GM12878 (cell line): Measurements from ENCODE around the gene DNAJC5G. TPM values are rescaled to one million over a fixed set of nuclear protein-coding genes. Genes with fewer than 3 reads are reported as not detected.
A peak's percentile ranks its signal among the peaks of the same experiment; 100 is the strongest.

Source experiments
- ATAC-seq: fragments of 200-7000 bp; cut with Tn5 transposase; 3 replicates; pipeline ENCODE4 v1.9.1; 2020; ENCODE audit warnings: mild to moderate bottlenecking, moderate library complexity
- BruUV-seq: library from RNA; stranded (reverse); fragments of 400-500 nt; replicated peaks from 2 replicates; lab custom pipeline; 2021; lab: Mats Ljungman, UMichigan
- CTCF ChIA-PET: fragments of 300-600 bp; sonication (Branson Sonifier 250); formaldehyde crosslinking; extraction: SDS; loops from one replicate; lab custom pipeline; 2021; ENCODE audit warnings: inconsistent platforms; lab: Yijun Ruan, JAX
- POLR2A ChIA-PET: fragments of 350-600 bp; formaldehyde crosslinking; extraction: SDS; loops from one replicate; lab custom pipeline; 2021; ENCODE audit warnings: inconsistent platforms; lab: Charles Lee
- RAD21 ChIA-PET: fragments of 300-600 bp; sonication (Branson Sonifier 250); formaldehyde crosslinking; loops from one replicate; lab custom pipeline; 2023; ENCODE audit warnings: antibody characterized with exemption; ENCODE audit not compliant: unreplicated experiment; lab: Charles Lee
- SMC1A ChIA-PET: fragments of 300-600 bp; sonication (Branson Sonifier 250); formaldehyde crosslinking; loops from one replicate; lab custom pipeline; 2023; ENCODE audit not compliant: unreplicated experiment, uncharacterized antibody; lab: Charles Lee
- DNase-seq: peaks from one replicate; pipeline ENCODE4 v3.0.0-alpha.2; 2011; ENCODE audit warnings: low read depth, low spot score
- FAIRE-seq: peaks from 3 replicates; lab custom pipeline; 2011; peaks lifted over from hg19 to GRCh38; lab: Jason Lieb, UNC
- H2AFZ ChIP-seq: 2 replicates; pipeline ENCODE4 v1.6.0; 2011; ENCODE audit warnings: low read depth, low read length, control low read depth; ENCODE audit not compliant: control insufficient read depth
- H3K27ac ChIP-seq: 2 replicates; pipeline ENCODE4 v1.5.1; 2011; ENCODE audit warnings: control low read depth; ENCODE audit not compliant: control insufficient read depth, insufficient read depth
- H3K27me3 ChIP-seq, 2 experiments: replicated peaks in 1 of 2; 2 replicates each; pipeline versions ENCODE4 v1.6.0 to v1.6.1; 2011; ENCODE audit warnings: low read length in 1 of 2; ENCODE audit not compliant: control insufficient read depth in 2 of 2, insufficient read depth in 2 of 2
- H3K36me3 ChIP-seq, 2 experiments: 2 replicates each; pipeline ENCODE4 v1.5.1; 2011; ENCODE audit warnings: low read length in 1 of 2; ENCODE audit not compliant: control insufficient read depth in 2 of 2, insufficient read depth in 2 of 2
- H3K4me1 ChIP-seq: 2 replicates; pipeline ENCODE4 v1.6.1; 2011; ENCODE audit warnings: mild to moderate bottlenecking, low read length, moderate library complexity, mixed read lengths; ENCODE audit not compliant: control insufficient read depth, insufficient read depth
- H3K4me2 ChIP-seq: 2 replicates; pipeline ENCODE4 v1.6.0; 2011; ENCODE audit warnings: control low read depth; ENCODE audit not compliant: control insufficient read depth, insufficient read depth
- H3K4me3 ChIP-seq: fragments of 200-600 bp; sonication (generic); 2 replicates; pipeline ENCODE4 v1.5.1; 2016
- H3K79me2 ChIP-seq: 2 replicates; pipeline ENCODE4 v1.6.0; 2011; ENCODE audit warnings: low read length; ENCODE audit not compliant: control insufficient read depth, insufficient read depth
- H3K9ac ChIP-seq: 2 replicates; pipeline ENCODE4 v1.8.0; 2011; ENCODE audit warnings: low read length, control low read depth, mixed read lengths; ENCODE audit not compliant: control insufficient read depth, insufficient read depth
- H3K9me3 ChIP-seq: replicated peaks from 3 replicates; pipeline ENCODE4 v1.5.1; 2011; ENCODE audit warnings: mild to moderate bottlenecking, low read length; ENCODE audit not compliant: control insufficient read depth, insufficient read depth
- H4K20me1 ChIP-seq: 2 replicates; pipeline ENCODE4 v1.6.0; 2011; ENCODE audit not compliant: control insufficient read depth, insufficient read depth
- BHLHE40 ChIP-seq, 2 experiments: fragments of 450-650 bp in 1 of 2; IDR thresholded peaks; 2 replicates each; pipeline ENCODE4 v1.6.1; 2011 to 2017; ENCODE audit warnings: low read depth in 2 of 2, borderline replicate concordance in 1 of 2, improper control_type of control experiment in 1 of 2, low read length in 1 of 2, mild to moderate bottlenecking in 1 of 2
- CUX1 ChIP-seq: IDR thresholded peaks from 2 replicates; pipeline ENCODE4 v1.6.1; 2012; ENCODE audit warnings: improper control_type of control experiment, low read depth, low read length; ENCODE audit not compliant: insufficient replicate concordance
- EGR1 ChIP-seq, 2 experiments: IDR thresholded peaks; 1 replicate in 1 of 2; 2 replicates in 1 of 2; pipeline ENCODE4 v1.6.1; 2011 to 2012; ENCODE audit warnings: low read depth in 2 of 2, low read length in 2 of 2, borderline replicate concordance in 1 of 2, mild to moderate bottlenecking in 1 of 2, moderate library complexity in 1 of 2
- FOXK2 ChIP-seq: fragments of 450-650 bp; IDR thresholded peaks from 2 replicates; pipeline ENCODE4 v1.6.1; 2017; ENCODE audit warnings: mild to moderate bottlenecking, moderate library complexity
- IRF5 ChIP-seq: fragments of 450-650 bp; IDR thresholded peaks from 2 replicates; pipeline ENCODE4 v1.6.1; 2017; ENCODE audit warnings: borderline replicate concordance
- SMAD1 ChIP-seq: fragments of 450-650 bp; IDR thresholded peaks from 2 replicates; pipeline ENCODE4 v1.6.1; 2018; ENCODE audit warnings: mild to moderate bottlenecking, low read depth; ENCODE audit not compliant: partially characterized antibody
- WGBS: methylation state at CpG from one replicate; pipeline ENCODE4 v1.1.6; 2016; ENCODE audit warnings: low lambda C conversion rate; ENCODE audit not compliant: insufficient replicate concordance, insufficient coverage; ENCODE audit errors: missing lambda C conversion rate; 5-methylcytosine and 5-hydroxymethylcytosine counted together
- in situ Hi-C: fragments of 300-500 bp; cut with MboI; formaldehyde crosslinking; loops from 9 replicates; pipeline ENCODE4 v1.14.3; 2018; ENCODE audit warnings: mixed read lengths
- intact Hi-C: fragments of 100-400 bp; cut with micrococcal nuclease; formaldehyde crosslinking; loops from one replicate; pipeline ENCODE4 v1.14.2; 2022; ENCODE audit not compliant: unreplicated experiment
- polyA plus RNA-seq, 11 experiments: library from polyadenylated mRNA; depleted of rRNA in 4 of 11; unstranded in 6 of 11; stranded (reverse) in 5 of 11; fragments of >200 nt; fragmentation: Nextera tagmentation in 4 of 11; fragmentation: Illumina TruSeq in 1 of 11; extraction: Ambion mirVana in 4 of 11; extraction: Trizol in 1 of 11; gene quantifications; 1 replicate in 1 of 11; 2 replicates in 10 of 11; pipeline versions ENCODE4 v1.2.1 to v1.2.3, GENCODE V29; 2011 to 2016; ENCODE audit warnings: inconsistent platforms in 2 of 11, missing spikeins in 2 of 11, low read depth in 1 of 11
- total RNA-seq, 4 experiments: library from RNA; depleted of rRNA in 3 of 4; stranded (reverse); fragments of >200 nt in 3 of 4; fragmentation: Illumina TruSeq in 1 of 4; extraction: Trizol in 1 of 4; gene quantifications; 2 replicates each; pipeline versions ENCODE4 v1.2.1 to v1.2.3, GENCODE V29; 2013 to 2021

DNAJC5G gene
- total and polyA plus RNA-seq, 10 of the 15 experiments (the other 5 are each of a cell fraction or from before 2014, with no cell fraction given): not detected

- Histone ChIP-seq H3K9me3 (no peaks in the 10 kb centered on the region), H3K27me3 (peaks cover 11 to 12% of the 10 kb centered on the region in 2 experiments), H3K9ac (no peak overlapping the region), H2AFZ (no peak overlapping the region), H3K4me1 (no peaks in the 10 kb centered on the region), H3K4me2 (no peak overlapping the region), H4K20me1 (no peaks in the 10 kb centered on the region), H3K36me3 (no peaks in the 10 kb centered on the region), H3K4me3 (no peak overlapping the region), H3K27ac (no peak overlapping the region), H3K79me2 (no peaks in the 10 kb centered on the region)
- DNase-seq (no peak), ATAC-seq (no peak), FAIRE-seq (no peak)
- no TSS peak for BruUV-seq
- TF ChIP-seq IRF5: no peak
- TF ChIP-seq EGR1 (IDR thresholded peaks at IDR 0.05; ENCODE audit: borderline replicate concordance in 1 of 2, low read depth in 2 of 2, low read length in 2 of 2): no peak
- TF ChIP-seq BHLHE40 (IDR thresholded peaks at IDR 0.05; ENCODE audit: borderline replicate concordance in 1 of 2, low read depth in 2 of 2, low read length in 1 of 2): 0 out of 4 replicates have a peak, but pooled peaks of 1 of the 2 experiments have one; percentile 10
- ChIA-PET RAD21 (no interaction called here), SMC1A (interaction anchor here (1.3 kb wide), 1 partner anchor 23 kb away, joined by 3 read pairs; no protein-coding TSS in a partner anchor), CTCF (interaction anchor here (0.6 to 0.8 kb wide), 2 partner anchors 87 to 711 kb away, joined by 3 to 4 read pairs; no protein-coding TSS in a partner anchor), POLR2A (no interaction called here)
- WGBS: 10% methylated on average over 7 of the region's 7 CpGs
- intact Hi-C loops (no loop called here), in situ Hi-C loops (no loop called here)
Observed at GRCh38 chr2:27256855-27257454, 18.3 kb upstream of the DNAJC5G start.

GRCh38 chr2:27258051-27258450, 17.2 kb upstream of the DNAJC5G start:
- RAD21 ChIA-PET: no interaction called here
- in situ Hi-C loops: no loop called here
- TF ChIP-seq FOXK2 (no peak), CUX1 (no peak), SMAD1 (no peak), IRF5 (no peak)

More at GRCh38 chr2:27258051-27258450, 17.2 kb upstream of the DNAJC5G start:
- Histone ChIP-seq H3K4me1 (no peaks in the 10 kb centered on the region), H4K20me1 (no peaks in the 10 kb centered on the region), H3K79me2 (no peaks in the 10 kb centered on the region), H2AFZ (no peak overlapping the region), H3K9ac (no peak overlapping the region), H3K27ac (no peak overlapping the region), H3K4me3 (no peak overlapping the region), H3K9me3 (no peaks in the 10 kb centered on the region), H3K36me3 (no peaks in the 10 kb centered on the region), H3K4me2 (no peak overlapping the region), H3K27me3 (peaks cover 13 to 20% of the 10 kb centered on the region in 2 experiments)
- BruUV-seq: no TSS peak
- CTCF ChIA-PET: no interaction called here
- POLR2A ChIA-PET: no interaction called here
- ATAC-seq (no peak), FAIRE-seq (no peak), DNase-seq (no peak)
- SMC1A ChIA-PET: no interaction called here
- 54% methylated on average over 8 of the region's 8 CpGs for WGBS
- intact Hi-C loops: no loop called here
